Measurements from ENCODE around the gene PHF23.
A peak's percentile ranks its signal among the peaks of the same experiment; 100 is the strongest.

DNA sequence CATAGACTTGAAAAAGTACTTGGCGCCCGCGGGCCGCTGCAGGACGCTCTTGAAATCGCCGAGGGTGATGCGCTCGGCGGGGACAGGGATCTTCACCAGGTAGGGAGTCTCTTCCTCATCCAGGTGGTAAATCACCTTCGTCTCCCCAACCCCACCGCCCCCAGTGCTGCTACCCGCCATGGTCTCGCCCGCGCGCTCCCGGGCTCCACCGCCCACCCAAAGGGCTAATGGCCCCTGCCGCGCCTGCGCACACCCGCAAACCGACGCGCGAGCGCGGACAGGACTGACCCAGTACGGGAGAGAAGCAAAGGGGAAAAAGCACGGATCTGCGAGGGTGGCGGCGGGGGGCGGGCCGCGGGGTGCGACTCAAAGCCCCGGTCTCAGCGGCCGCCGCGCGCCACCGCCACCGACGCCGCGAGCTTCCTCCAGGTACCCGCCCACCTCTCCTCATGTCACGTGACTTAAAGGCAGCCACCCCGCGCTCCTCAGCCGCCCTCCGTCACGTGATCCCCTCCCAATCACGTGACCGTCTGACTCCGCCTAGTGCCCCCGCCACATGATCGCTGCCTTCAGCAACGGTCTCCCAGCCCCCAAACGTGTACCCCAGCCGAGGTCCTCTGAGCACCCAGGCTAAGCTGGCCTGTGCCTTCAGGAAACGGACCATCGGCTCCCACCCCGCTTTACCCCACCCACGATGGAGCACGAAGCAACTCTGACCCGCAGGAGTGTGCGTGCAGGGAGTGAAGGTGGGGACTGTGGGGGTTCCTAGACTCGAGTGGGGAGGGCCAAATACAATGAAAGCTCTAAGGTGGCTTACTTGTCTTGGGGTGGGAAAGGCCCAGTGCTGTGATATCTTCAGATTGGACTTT is 4.9 kb downstream of the PHF23 start, which contains the start of gene DVL2:
- TF ChIP-seq POLR2A (IDR thresholded peaks at IDR 0.05) (peak; percentile 55), CTCF (IDR thresholded peaks at IDR 0.05) (no peak)
